GM12873 (cell line): ENCODE data around the gene PDE7B.

Experiments used
- CTCF ChIP-seq: IDR thresholded peaks from 2 replicates; pipeline ENCODE4 v1.5.1; 2012; ENCODE audit warnings: low read depth, mild to moderate bottlenecking, moderate library complexity, low read length, control low read depth; ENCODE audit not compliant: insufficient read depth; ENCODE audit errors: missing control alignments

PDE7B gene

GRCh38 chr6:136089876-136090275, 238.4 kb downstream of the PDE7B start:
- TF ChIP-seq CTCF, result no peak

- TF ChIP-seq CTCF, result no peak
These were observed 239.4 kb downstream of the PDE7B start for GRCh38 chr6:136090929-136091328.

- no peak for TF ChIP-seq CTCF
These were observed 241.4 kb downstream of the PDE7B start for GRCh38 chr6:136092897-136093296.

GRCh38 chr6:136093835-136094234, 242.3 kb downstream of the PDE7B start:
- TF ChIP-seq CTCF, result no peak

GRCh38 chr6:136094812-136095211, 243.3 kb downstream of the PDE7B start:
- TF ChIP-seq CTCF, result no peak

GRCh38 chr6:136095986-136096385, 244.5 kb downstream of the PDE7B start:
- no peak for TF ChIP-seq CTCF

- no peak for TF ChIP-seq CTCF
These were observed 251.6 kb downstream of the PDE7B start for GRCh38 chr6:136102991-136103688.
